Measurements from ENCODE around the gene ADCY4. TPM values are rescaled to one million over a fixed set of nuclear protein-coding genes. Genes with fewer than 3 reads are reported as not detected.
A peak's percentile ranks its signal among the peaks of the same experiment; 100 is the strongest.

ADCY4 gene
- total and polyA plus RNA-seq, 4 donors, result 0.25 to 111 (median 25.9) TPM

- DNase-seq (no peak), ATAC-seq (ENCODE audit: low FRiP score) (no peak)
- no peaks in the 10 kb centered on the region for H3K9me3 ChIP-seq (ENCODE audit: control insufficient read depth, low read length)
- no peaks in the 10 kb centered on the region for H3K27me3 ChIP-seq (ENCODE audit: control insufficient read depth in 1 of 2, insufficient read depth in 2 of 2, low read length in 1 of 2)
- no peaks in the 10 kb centered on the region for H3K4me1 ChIP-seq (ENCODE audit: control insufficient read depth in 1 of 2, insufficient read depth in 2 of 2, low read length in 2 of 2)
- intact Hi-C loops (cut with DNase I), result no loop called here
- H3K36me3 ChIP-seq (ENCODE audit: control insufficient read depth in 1 of 2, insufficient read depth in 2 of 2, low read length in 1 of 2), result no peaks in the 10 kb centered on the region
- 81 to 87% methylated on average over 3 of the region's 3 CpGs for WGBS, 2 donors
- H3K27ac ChIP-seq (ENCODE audit: low read depth in 1 of 2, low read length in 2 of 2), result no peak overlapping the region
- no peak overlapping the region for H3K4me3 ChIP-seq (ENCODE audit: low read length in 2 of 2)
These were observed 52.1 kb downstream of the ADCY4 start for GRCh38 chr14:24282736-24283135.

- no peaks in the 10 kb centered on the region for H3K9me3 ChIP-seq (ENCODE audit: control insufficient read depth, low read length)
- no peaks in the 10 kb centered on the region for H3K36me3 ChIP-seq (ENCODE audit: control insufficient read depth in 1 of 2, insufficient read depth in 2 of 2, low read length in 1 of 2)
- no peak for DNase-seq
- intact Hi-C loops (cut with DNase I), result no loop called here
- no peak overlapping the region for H3K27ac ChIP-seq (ENCODE audit: low read depth in 1 of 2, low read length in 2 of 2)
- no peaks in the 10 kb centered on the region for H3K4me1 ChIP-seq (ENCODE audit: control insufficient read depth in 1 of 2, insufficient read depth in 2 of 2, low read length in 2 of 2)
- no peak for ATAC-seq (ENCODE audit: low FRiP score)
- H3K4me3 ChIP-seq (ENCODE audit: low read length in 2 of 2), result no peak overlapping the region
- WGBS, 2 donors, result 88 to 90% methylated on average over 7 of the region's 7 CpGs
- H3K27me3 ChIP-seq (ENCODE audit: control insufficient read depth in 1 of 2, insufficient read depth in 2 of 2, low read length in 1 of 2), result no peaks in the 10 kb centered on the region
These were observed 53.2 kb downstream of the ADCY4 start for GRCh38 chr14:24281636-24282035.

GRCh38 chr14:24280797-24281460 lies 53.9 kb downstream of the ADCY4 start:
- WGBS, 2 donors, result 87 to 89% methylated on average over 6 of the region's 6 CpGs
- no peak for DNase-seq
- H3K9me3 ChIP-seq (ENCODE audit: control insufficient read depth, low read length), result no peaks in the 10 kb centered on the region
- ATAC-seq (ENCODE audit: low FRiP score), result no peak
- intact Hi-C loops (cut with DNase I), result no loop called here
- H3K27ac ChIP-seq (ENCODE audit: low read depth in 1 of 2, low read length in 2 of 2), result no peak overlapping the region
- H3K4me3 ChIP-seq (ENCODE audit: low read length in 2 of 2), result no peak overlapping the region
- no peaks in the 10 kb centered on the region for H3K27me3 ChIP-seq (ENCODE audit: control insufficient read depth in 1 of 2, insufficient read depth in 2 of 2, low read length in 1 of 2)
- H3K36me3 ChIP-seq (ENCODE audit: control insufficient read depth in 1 of 2, insufficient read depth in 2 of 2, low read length in 1 of 2), result no peaks in the 10 kb centered on the region
- no peaks in the 10 kb centered on the region for H3K4me1 ChIP-seq (ENCODE audit: control insufficient read depth in 1 of 2, insufficient read depth in 2 of 2, low read length in 2 of 2)

GRCh38 chr14:24279301-24280186 lies 55.3 kb downstream of the ADCY4 start:
- Histone ChIP-seq H3K4me1 (ENCODE audit: control insufficient read depth in 1 of 2, insufficient read depth in 2 of 2, low read length in 2 of 2) (no peaks in the 10 kb centered on the region), H3K36me3 (ENCODE audit: control insufficient read depth in 1 of 2, insufficient read depth in 2 of 2, low read length in 1 of 2) (no peaks in the 10 kb centered on the region), H3K27me3 (ENCODE audit: control insufficient read depth in 1 of 2, insufficient read depth in 2 of 2, low read length in 1 of 2) (no peaks in the 10 kb centered on the region), H3K27ac (ENCODE audit: low read depth in 1 of 2, low read length in 2 of 2) (no peak overlapping the region), H3K9me3 (ENCODE audit: control insufficient read depth, low read length) (no peaks in the 10 kb centered on the region), H3K4me3 (ENCODE audit: low read length in 2 of 2) (no peak overlapping the region)
- ATAC-seq (ENCODE audit: low FRiP score) (no peak), DNase-seq (no peak)
- intact Hi-C loops (cut with DNase I), result no loop called here
- 71 to 76% methylated on average over 11 of the region's 11 CpGs for WGBS, 2 donors

- no peak overlapping the region for H3K4me3 ChIP-seq (ENCODE audit: low read length in 2 of 2)
- H3K27ac ChIP-seq (ENCODE audit: low read depth in 1 of 2, low read length in 2 of 2), result no peak overlapping the region
- no peaks in the 10 kb centered on the region for H3K27me3 ChIP-seq (ENCODE audit: control insufficient read depth in 1 of 2, insufficient read depth in 2 of 2, low read length in 1 of 2)
- DNase-seq (no peak), ATAC-seq (ENCODE audit: low FRiP score) (no peak)
- intact Hi-C loops (cut with DNase I), result no loop called here
- no peaks in the 10 kb centered on the region for H3K9me3 ChIP-seq (ENCODE audit: control insufficient read depth, low read length)
- H3K36me3 ChIP-seq (ENCODE audit: control insufficient read depth in 1 of 2, insufficient read depth in 2 of 2, low read length in 1 of 2), result no peaks in the 10 kb centered on the region
- WGBS, 2 donors, result 93 to 95% methylated on average over 5 of the region's 5 CpGs
- H3K4me1 ChIP-seq (ENCODE audit: control insufficient read depth in 1 of 2, insufficient read depth in 2 of 2, low read length in 2 of 2), result no peaks in the 10 kb centered on the region
These were observed 56.4 kb downstream of the ADCY4 start for GRCh38 chr14:24278424-24278823.

GRCh38 chr14:24277606-24278321 lies 57.1 kb downstream of the ADCY4 start:
- intact Hi-C loops (cut with DNase I), result no loop called here
- Histone ChIP-seq H3K27me3 (ENCODE audit: control insufficient read depth in 1 of 2, insufficient read depth in 2 of 2, low read length in 1 of 2) (no peaks in the 10 kb centered on the region), H3K27ac (ENCODE audit: low read depth in 1 of 2, low read length in 2 of 2) (no peak overlapping the region), H3K9me3 (ENCODE audit: control insufficient read depth, low read length) (no peaks in the 10 kb centered on the region), H3K4me3 (ENCODE audit: low read length in 2 of 2) (no peak overlapping the region), H3K36me3 (ENCODE audit: control insufficient read depth in 1 of 2, insufficient read depth in 2 of 2, low read length in 1 of 2) (no peaks in the 10 kb centered on the region), H3K4me1 (ENCODE audit: control insufficient read depth in 1 of 2, insufficient read depth in 2 of 2, low read length in 2 of 2) (no peaks in the 10 kb centered on the region)
- peak; percentile 47 for ATAC-seq (ENCODE audit: low FRiP score)
- DNase-seq, result peak in 1 of 2 donors; percentile 62
- 86 to 87% methylated on average over 11 of the region's 11 CpGs for WGBS, 2 donors

GRCh38 chr14:24277071-24277470 lies 57.8 kb downstream of the ADCY4 start:
- Histone ChIP-seq H3K4me3 (ENCODE audit: low read length in 2 of 2) (no peak overlapping the region), H3K36me3 (ENCODE audit: control insufficient read depth in 1 of 2, insufficient read depth in 2 of 2, low read length in 1 of 2) (no peaks in the 10 kb centered on the region), H3K27me3 (ENCODE audit: control insufficient read depth in 1 of 2, insufficient read depth in 2 of 2, low read length in 1 of 2) (no peaks in the 10 kb centered on the region), H3K27ac (ENCODE audit: low read depth in 1 of 2, low read length in 2 of 2) (no peak overlapping the region), H3K9me3 (ENCODE audit: control insufficient read depth, low read length) (no peaks in the 10 kb centered on the region), H3K4me1 (ENCODE audit: control insufficient read depth in 1 of 2, insufficient read depth in 2 of 2, low read length in 2 of 2) (no peaks in the 10 kb centered on the region)
- ATAC-seq (ENCODE audit: low FRiP score), result no peak
- intact Hi-C loops (cut with DNase I), result no loop called here
- peak in 1 of 2 donors; percentile 39 for DNase-seq
- 91 to 96% methylated on average over 6 of the region's 6 CpGs for WGBS, 2 donors

GRCh38 chr14:24274101-24274543 lies 60.7 kb downstream of the ADCY4 start:
- Histone ChIP-seq H3K4me1 (ENCODE audit: control insufficient read depth in 1 of 2, insufficient read depth in 2 of 2, low read length in 2 of 2) (no peaks in the 10 kb centered on the region), H3K4me3 (ENCODE audit: low read length in 2 of 2) (no peak overlapping the region), H3K27me3 (ENCODE audit: control insufficient read depth in 1 of 2, insufficient read depth in 2 of 2, low read length in 1 of 2) (no peaks in the 10 kb centered on the region), H3K9me3 (ENCODE audit: control insufficient read depth, low read length) (no peaks in the 10 kb centered on the region), H3K36me3 (ENCODE audit: control insufficient read depth in 1 of 2, insufficient read depth in 2 of 2, low read length in 1 of 2) (no peaks in the 10 kb centered on the region), H3K27ac (ENCODE audit: low read depth in 1 of 2, low read length in 2 of 2) (no peak overlapping the region)
- WGBS, 2 donors, result 88 to 89% methylated on average over 3 of the region's 3 CpGs
- DNase-seq, result no peak
- intact Hi-C loops (cut with DNase I), result no loop called here
- ATAC-seq (ENCODE audit: low FRiP score), result no peak
